SU-DHL-6 (cell line): Measurements from ENCODE around the gene NINJ2.

Experiments used
- H2AFZ ChIP-seq: fragments of 200-600 bp; sonication (generic); 2 replicates; pipeline ENCODE4 v1.6.1; 2014; ENCODE audit warnings: low read depth, mild to moderate bottlenecking, moderate library complexity, mixed read lengths, antibody characterized with exemption, low read length; ENCODE audit not compliant: severe bottlenecking
- H3F3A ChIP-seq: fragments of 200-600 bp; shearing (Covaris generic); 2 replicates; pipeline ENCODE4 v1.6.0; 2016; ENCODE audit warnings: antibody characterized with exemption, mild to moderate bottlenecking; ENCODE audit not compliant: insufficient read depth
- H3K27ac ChIP-seq: fragments of 200-600 bp; sonication (generic); 2 replicates; pipeline ENCODE4 v1.5.1; 2016; ENCODE audit warnings: low read depth, mild to moderate bottlenecking, low read length, moderate library complexity, mixed read lengths
- H3K27me3 ChIP-seq: fragments of 200-600 bp; sonication (generic), shearing (Covaris generic); 2 replicates; pipeline ENCODE4 v1.6.0; 2014; ENCODE audit warnings: mild to moderate bottlenecking, low read length
- H3K36me3 ChIP-seq: fragments of 200-600 bp; sonication (generic); 2 replicates; pipeline ENCODE4 v1.6.1; 2014; ENCODE audit warnings: mild to moderate bottlenecking, low read length, mixed read lengths
- H3K4me2 ChIP-seq: fragments of 300-600, 200-600 bp; shearing (Covaris generic), sonication (generic); 2 replicates; pipeline ENCODE4 v1.6.0; 2014; ENCODE audit warnings: low read length, low read depth, mild to moderate bottlenecking; ENCODE audit not compliant: poor library complexity, severe bottlenecking
- H3K4me3 ChIP-seq: fragments of 200-600 bp; sonication (generic); 2 replicates; pipeline ENCODE4 v1.5.1; 2014; ENCODE audit warnings: antibody characterized with exemption, low read length, mild to moderate bottlenecking, mixed read lengths; ENCODE audit not compliant: insufficient read depth, poor library complexity, severe bottlenecking
- H3K79me2 ChIP-seq: fragments of 200-600 bp; sonication (generic); 2 replicates; pipeline ENCODE4 v1.6.1; 2014; ENCODE audit warnings: mild to moderate bottlenecking, low read length, moderate library complexity; ENCODE audit not compliant: insufficient read depth
- H3K9ac ChIP-seq: fragments of 200-600 bp; sonication (generic); 2 replicates; pipeline ENCODE4 v1.7.0; 2014; ENCODE audit warnings: mild to moderate bottlenecking, low read length
- H3K9me2 ChIP-seq: fragments of 200-600 bp; sonication (generic); replicated peaks from 2 replicates; pipeline ENCODE4 v1.6.1; 2014; ENCODE audit warnings: low read length; ENCODE audit not compliant: insufficient read depth
- H3K9me3 ChIP-seq: fragments of 200-600 bp; sonication (generic); 2 replicates; pipeline ENCODE4 v1.6.1; 2014; ENCODE audit warnings: low read length, mixed read lengths; ENCODE audit not compliant: insufficient read depth
- H4K20me1 ChIP-seq: fragments of 200-600 bp; sonication (generic); 2 replicates; pipeline ENCODE4 v1.6.1; 2014; ENCODE audit warnings: low read depth, mild to moderate bottlenecking, antibody characterized with exemption, low read length, moderate library complexity, mixed read lengths
- EZH2phosphoT487 ChIP-seq: fragments of 200-600 bp; sonication (generic), shearing (Covaris generic); conservative IDR thresholded peaks from 2 replicates; pipeline ENCODE4 v1.6.1; 2018; ENCODE audit warnings: mild to moderate bottlenecking, antibody characterized with exemption, low read length, moderate library complexity, mixed read lengths
- TF ChIP-seq, protein P1 (sequence below): fragments of 200-600 bp; sonication (generic); IDR thresholded peaks from one replicate; pipeline ENCODE4 v1.5.1; 2017; ENCODE audit warnings: antibody characterized with exemption, mild to moderate bottlenecking, low read length, moderate library complexity; ENCODE audit not compliant: insufficient read depth, poor library complexity, severe bottlenecking

Gene NINJ2

DNA sequence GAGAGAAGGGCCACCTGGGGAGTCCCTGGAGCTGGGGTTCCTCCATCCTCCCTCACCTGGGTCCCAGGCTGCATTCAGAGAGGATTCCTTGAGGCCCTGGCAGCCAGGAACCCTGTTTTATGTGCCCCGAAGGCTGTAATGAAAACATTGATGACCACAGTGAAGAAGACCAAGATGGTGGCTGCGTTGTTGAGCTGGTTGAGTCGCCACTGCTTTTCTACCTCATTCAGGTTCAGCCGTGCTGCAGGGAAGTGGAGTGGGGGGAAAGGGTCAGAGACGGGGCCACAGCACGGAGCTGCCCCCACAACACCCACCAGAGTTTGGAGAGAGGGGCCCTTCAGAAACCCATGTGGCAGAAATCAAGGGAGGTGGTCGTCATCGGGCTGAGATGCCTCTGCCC is 98.1 kb downstream of the NINJ2 start:
- Histone ChIP-seq H3K9me2 (no peaks in the 10 kb centered on the region), H3K27ac (no peak overlapping the region), H3K4me3 (no peak overlapping the region), H3K27me3 (no peaks in the 10 kb centered on the region), H2AFZ (no peak overlapping the region), H3K9me3 (no peaks in the 10 kb centered on the region), H3K4me2 (no peak overlapping the region), H3K79me2 (no peaks in the 10 kb centered on the region), H4K20me1 (no peaks in the 10 kb centered on the region), H3K9ac (no peak overlapping the region), H3K36me3 (no peaks in the 10 kb centered on the region), H3F3A (no peaks in the 10 kb centered on the region)
- no peak for TF ChIP-seq EZH2phosphoT487
- TF ChIP-seq, protein P1, sequence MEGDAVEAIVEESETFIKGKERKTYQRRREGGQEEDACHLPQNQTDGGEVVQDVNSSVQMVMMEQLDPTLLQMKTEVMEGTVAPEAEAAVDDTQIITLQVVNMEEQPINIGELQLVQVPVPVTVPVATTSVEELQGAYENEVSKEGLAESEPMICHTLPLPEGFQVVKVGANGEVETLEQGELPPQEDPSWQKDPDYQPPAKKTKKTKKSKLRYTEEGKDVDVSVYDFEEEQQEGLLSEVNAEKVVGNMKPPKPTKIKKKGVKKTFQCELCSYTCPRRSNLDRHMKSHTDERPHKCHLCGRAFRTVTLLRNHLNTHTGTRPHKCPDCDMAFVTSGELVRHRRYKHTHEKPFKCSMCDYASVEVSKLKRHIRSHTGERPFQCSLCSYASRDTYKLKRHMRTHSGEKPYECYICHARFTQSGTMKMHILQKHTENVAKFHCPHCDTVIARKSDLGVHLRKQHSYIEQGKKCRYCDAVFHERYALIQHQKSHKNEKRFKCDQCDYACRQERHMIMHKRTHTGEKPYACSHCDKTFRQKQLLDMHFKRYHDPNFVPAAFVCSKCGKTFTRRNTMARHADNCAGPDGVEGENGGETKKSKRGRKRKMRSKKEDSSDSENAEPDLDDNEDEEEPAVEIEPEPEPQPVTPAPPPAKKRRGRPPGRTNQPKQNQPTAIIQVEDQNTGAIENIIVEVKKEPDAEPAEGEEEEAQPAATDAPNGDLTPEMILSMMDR: no peak

DNA sequence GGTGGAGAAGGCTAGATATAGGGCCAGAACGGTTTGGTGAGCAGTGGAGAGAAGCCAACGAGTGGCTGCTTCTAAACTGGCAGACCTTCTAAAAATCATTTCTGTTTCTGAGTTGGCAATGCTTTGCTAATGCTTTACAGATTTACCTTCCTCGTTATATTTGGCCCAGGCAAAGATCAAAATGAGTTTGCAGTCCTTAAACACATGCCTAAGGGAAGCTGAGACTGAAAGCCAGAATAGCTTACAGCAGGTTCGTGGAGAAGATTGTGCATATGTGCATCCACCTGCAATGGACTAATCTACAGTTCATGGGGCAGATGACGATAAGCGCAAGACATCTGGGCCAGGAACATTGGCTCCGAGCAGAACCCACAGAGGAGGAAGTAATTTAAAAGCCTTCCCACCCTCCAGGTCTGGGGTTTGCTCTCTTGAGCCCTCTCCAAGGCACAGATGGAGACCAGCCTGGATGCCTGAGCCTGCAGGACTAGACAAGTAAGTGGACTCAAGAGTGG is 99.4 kb downstream of the NINJ2 start:
- H3K27ac ChIP-seq: no peak overlapping the region
- H3K4me2 ChIP-seq: no peak overlapping the region
- no peaks in the 10 kb centered on the region for H3K27me3 ChIP-seq
- H3K36me3 ChIP-seq: no peaks in the 10 kb centered on the region
- no peaks in the 10 kb centered on the region for H3K9me3 ChIP-seq
- no peak overlapping the region for H2AFZ ChIP-seq
- H3K79me2 ChIP-seq: no peaks in the 10 kb centered on the region
- no peaks in the 10 kb centered on the region for H3F3A ChIP-seq
- no peaks in the 10 kb centered on the region for H3K9me2 ChIP-seq
- H3K4me3 ChIP-seq: no peak overlapping the region
- H3K9ac ChIP-seq: no peak overlapping the region
- H4K20me1 ChIP-seq: no peaks in the 10 kb centered on the region
- TF ChIP-seq, protein P1: no peak
- TF ChIP-seq EZH2phosphoT487: no peak

GRCh38 chr12:563250-563781 is 99.9 kb downstream of the NINJ2 start:
- Histone ChIP-seq H3K79me2 (no peaks in the 10 kb centered on the region), H3K27ac (no peak overlapping the region), H3K9me2 (no peaks in the 10 kb centered on the region), H2AFZ (no peak overlapping the region), H3K27me3 (no peaks in the 10 kb centered on the region), H4K20me1 (no peaks in the 10 kb centered on the region), H3K9me3 (no peaks in the 10 kb centered on the region), H3F3A (no peaks in the 10 kb centered on the region), H3K36me3 (no peaks in the 10 kb centered on the region), H3K4me3 (no peak overlapping the region), H3K9ac (no peak overlapping the region), H3K4me2 (no peak overlapping the region)
- TF ChIP-seq, protein P1: no peak
- TF ChIP-seq EZH2phosphoT487: no peak
